ENCODE results near the gene TOPORS. TPM values are rescaled to one million over a fixed set of nuclear protein-coding genes. Genes with fewer than 3 reads are reported as not detected.

Gene TOPORS
- polyA plus RNA-seq, 3 donors from 2014 or later: 13.9 to 28.4 (median 22.4) TPM

DNA sequence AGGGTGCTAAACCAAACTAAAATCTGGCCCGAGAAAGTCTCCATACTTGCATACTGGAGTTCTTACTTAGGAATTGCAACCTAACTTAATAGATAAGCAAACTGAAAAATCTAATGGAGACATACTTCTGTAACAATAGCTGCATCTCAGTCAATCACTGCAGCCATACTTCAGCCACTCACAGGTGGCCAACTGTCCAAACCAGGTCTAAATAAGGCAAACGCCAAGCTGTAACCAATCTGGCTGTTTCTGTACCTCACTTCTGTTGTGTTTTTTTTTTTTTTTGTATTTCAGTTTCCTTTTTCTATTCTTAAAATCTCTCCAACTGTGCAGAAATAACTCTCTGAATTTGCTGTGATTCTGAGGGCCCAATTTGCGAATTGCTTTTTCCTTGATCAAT lies 24.9 kb upstream of the TOPORS start:
- Mint-ChIP-seq H3K27ac (no peak overlapping the region), H3K27me3 (ENCODE audit: low read depth in 3 of 3) (peaks cover 8 to 9% (median 9%) of the 10 kb centered on the region in 3 donors), H3K4me1 (peaks cover 14 to 19% of the 10 kb centered on the region in 2 donors), H3K4me3 (no peak overlapping the region), H3K36me3 (no peaks in the 10 kb centered on the region), H3K9me3 (no peaks in the 10 kb centered on the region)
- no peak for DNase-seq

DNA sequence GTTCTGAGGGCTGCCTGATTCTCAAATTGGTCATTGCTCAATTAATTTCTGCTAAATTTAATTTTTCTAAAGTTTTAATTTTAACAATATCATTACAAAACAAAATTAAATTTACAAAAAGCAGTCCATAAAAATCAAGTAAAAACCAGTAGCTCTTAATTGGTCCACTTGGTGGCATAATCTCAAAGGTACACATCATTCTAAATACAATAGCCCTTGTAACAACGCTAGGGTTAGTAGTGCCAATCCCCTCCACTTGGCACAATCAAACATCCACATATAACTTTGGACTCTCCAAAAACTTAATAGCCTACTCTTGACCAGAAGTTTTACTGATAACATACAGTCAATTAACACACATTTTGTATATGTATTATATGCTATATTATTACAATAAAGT lies 22.5 kb upstream of the TOPORS start:
- no peaks in the 10 kb centered on the region for H3K9me3 Mint-ChIP-seq
- peaks cover 6 to 9% (median 9%) of the 10 kb centered on the region in 3 donors for H3K27me3 Mint-ChIP-seq (ENCODE audit: low read depth in 3 of 3)
- H3K4me1 Mint-ChIP-seq: peaks cover 26 to 40% of the 10 kb centered on the region in 2 donors
- no peaks in the 10 kb centered on the region for H3K36me3 Mint-ChIP-seq
- H3K27ac Mint-ChIP-seq: no peak overlapping the region
- no peak for DNase-seq
- H3K4me3 Mint-ChIP-seq: peak overlapping the region in 1 of 5 donors; percentile 34

DNA sequence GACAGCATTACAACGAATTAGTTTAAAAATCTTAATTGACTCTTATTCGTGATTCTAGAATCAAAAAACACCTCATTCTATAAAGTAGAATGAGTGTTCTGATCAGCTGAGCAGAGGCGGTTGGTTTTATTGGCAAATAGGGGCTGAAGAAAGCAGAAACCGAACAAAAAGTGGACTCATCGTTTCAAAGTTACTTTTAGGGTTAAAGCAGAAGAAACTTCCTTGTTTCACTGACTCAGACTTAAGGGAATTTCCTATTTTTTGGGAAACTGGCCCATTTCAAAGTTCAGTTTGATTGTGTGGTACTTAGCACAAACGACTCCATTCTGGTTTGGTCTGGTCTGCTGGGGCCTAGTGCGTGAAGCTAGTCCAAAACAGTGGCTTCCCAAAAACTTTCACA lies 21.4 kb upstream of the TOPORS start:
- peak overlapping the region; percentile 98 to 100 (median 99) for H3K4me3 Mint-ChIP-seq
- peaks cover 6 to 9% (median 9%) of the 10 kb centered on the region in 3 donors for H3K27me3 Mint-ChIP-seq (ENCODE audit: low read depth in 3 of 3)
- peaks cover 27 to 43% of the 10 kb centered on the region in 2 donors for H3K4me1 Mint-ChIP-seq
- H3K9me3 Mint-ChIP-seq: no peaks in the 10 kb centered on the region
- DNase-seq: no peak
- no peaks in the 10 kb centered on the region for H3K36me3 Mint-ChIP-seq
- H3K27ac Mint-ChIP-seq: peak overlapping the region; percentile 92 to 99 (median 96)

DNA sequence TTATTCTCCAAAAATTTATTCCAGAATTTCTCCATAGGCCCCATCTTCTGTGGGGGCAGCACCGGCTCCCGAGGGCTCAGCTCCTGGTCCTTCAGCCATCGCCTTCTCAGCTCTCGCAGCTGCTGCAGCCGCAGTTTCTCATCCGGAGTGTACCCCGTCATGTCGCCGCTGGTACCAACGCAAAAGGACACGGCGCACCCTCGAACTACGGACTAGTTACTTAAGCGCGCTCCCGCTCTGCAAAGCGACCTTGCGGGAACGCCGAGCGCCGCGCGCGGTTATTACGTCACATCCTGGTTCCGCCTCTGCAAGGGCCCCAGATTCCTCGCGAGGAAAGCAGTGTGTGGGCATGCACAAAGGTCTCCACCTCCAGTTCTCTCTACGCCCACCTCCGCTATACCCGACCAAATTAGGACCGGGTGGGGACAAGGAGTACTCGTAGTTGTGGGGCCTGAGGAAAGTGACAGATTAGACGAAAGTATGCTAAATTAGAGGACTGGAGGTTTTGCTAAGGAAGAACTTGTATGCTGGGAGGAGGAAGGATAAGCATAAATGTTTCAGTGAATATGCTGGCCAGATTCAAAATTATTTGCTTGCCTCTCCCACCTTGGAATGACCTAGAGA lies 20.6 kb upstream of the TOPORS start, which contains the start of gene NDUFB6:
Gene NDUFB6 (minus strand): TSS at position 260 of the 624 bp plus-strand sequence. CDS start 99 bp downstream, at position 161.
- DNase-seq: peak; percentile 92 to 95 (median 94)
- Mint-ChIP-seq H3K27ac (peak within 1 kb of the TSS; percentile 92 to 99 (median 96)), H3K27me3 (ENCODE audit: low read depth in 3 of 3) (peaks cover 5 to 9% (median 6%) of the 10 kb centered on the region in 3 donors), H3K4me1 (peaks cover 27 to 46% of the 10 kb centered on the region in 2 donors), H3K4me3 (peak within 1 kb of the TSS; percentile 98 to 100 (median 99)), H3K9me3 (no peaks in the 10 kb centered on the region), H3K36me3 (peaks cover 0 to 4% (median under 1%) of the 10 kb centered on the region in 3 donors)

DNA sequence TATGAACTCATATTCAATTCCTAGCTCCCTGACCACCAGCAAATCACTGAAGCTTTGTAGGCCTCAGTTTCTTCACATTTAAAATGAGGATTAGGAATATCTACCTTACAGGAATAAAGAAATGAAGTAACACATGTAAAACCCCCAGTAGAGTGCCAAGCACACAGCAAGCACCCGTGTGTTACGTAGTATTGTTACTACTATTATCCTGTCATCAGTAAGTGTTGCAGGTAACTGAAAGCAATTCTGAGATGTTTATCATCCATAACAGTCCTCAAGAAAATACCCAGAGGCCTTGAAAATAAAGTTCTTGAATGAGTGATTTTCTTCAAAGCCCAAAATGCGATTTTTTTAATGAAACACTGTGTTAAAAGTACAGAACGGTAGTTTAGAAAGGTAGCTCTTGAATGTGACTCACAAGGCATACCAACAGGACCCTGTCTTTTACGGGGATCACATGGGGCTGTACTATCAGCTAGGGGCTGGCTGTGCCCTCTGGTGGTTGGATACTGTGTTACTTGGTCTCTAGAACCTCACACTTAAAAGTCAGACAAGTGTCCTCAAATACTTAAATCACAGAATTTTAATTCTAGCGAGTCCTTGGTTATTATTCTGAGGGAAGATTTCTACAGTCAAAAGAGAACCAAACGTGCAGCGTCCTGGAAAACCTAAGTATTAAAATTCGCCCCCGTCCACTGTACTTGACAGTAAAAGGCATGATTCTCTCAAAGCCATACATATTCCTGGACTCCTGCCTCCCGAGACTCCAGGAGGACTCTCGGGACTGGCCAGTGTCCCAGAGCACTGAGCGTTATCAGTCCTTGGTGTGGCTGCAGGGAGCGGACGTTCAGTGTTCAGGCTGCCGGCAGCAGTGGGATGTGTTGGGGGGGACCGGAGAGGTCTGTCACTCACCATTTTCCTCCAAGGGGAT lies 19.8 kb upstream of the TOPORS start:
- peak; percentile 66 to 74 (median 70) for DNase-seq
- peak overlapping the region; percentile 92 to 99 (median 96) for H3K27ac Mint-ChIP-seq
- peaks cover 0 to 10% (median 8%) of the 10 kb centered on the region in 3 donors for H3K36me3 Mint-ChIP-seq
- no peaks in the 10 kb centered on the region for H3K9me3 Mint-ChIP-seq
- H3K4me3 Mint-ChIP-seq: peak overlapping the region; percentile 98 to 100 (median 99)
- peaks cover 27 to 48% of the 10 kb centered on the region in 2 donors for H3K4me1 Mint-ChIP-seq
- H3K27me3 Mint-ChIP-seq (ENCODE audit: low read depth in 3 of 3): peaks cover 5 to 9% (median 6%) of the 10 kb centered on the region in 3 donors

DNA sequence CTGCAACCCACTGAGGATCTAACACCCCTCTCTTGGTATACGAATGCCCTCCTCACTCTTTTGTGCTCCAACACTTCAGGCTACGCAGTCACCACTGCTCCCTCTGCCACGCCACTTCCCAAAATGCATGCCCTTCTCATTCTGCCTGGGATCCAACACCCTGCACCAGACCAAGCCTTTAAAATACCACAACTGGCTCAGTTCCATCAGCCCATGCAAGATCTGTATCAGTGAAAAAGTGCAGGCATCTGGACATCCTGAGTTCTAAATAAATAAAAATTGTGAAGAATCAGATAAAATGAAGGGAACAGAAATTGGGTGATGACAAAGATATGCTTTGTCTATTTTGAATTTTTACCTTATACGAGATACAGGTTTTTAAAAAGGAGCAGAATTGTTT lies 17.9 kb upstream of the TOPORS start:
- Mint-ChIP-seq H3K9me3 (no peaks in the 10 kb centered on the region), H3K4me1 (peaks cover 36 to 57% of the 10 kb centered on the region in 2 donors), H3K4me3 (no peak overlapping the region)

DNA sequence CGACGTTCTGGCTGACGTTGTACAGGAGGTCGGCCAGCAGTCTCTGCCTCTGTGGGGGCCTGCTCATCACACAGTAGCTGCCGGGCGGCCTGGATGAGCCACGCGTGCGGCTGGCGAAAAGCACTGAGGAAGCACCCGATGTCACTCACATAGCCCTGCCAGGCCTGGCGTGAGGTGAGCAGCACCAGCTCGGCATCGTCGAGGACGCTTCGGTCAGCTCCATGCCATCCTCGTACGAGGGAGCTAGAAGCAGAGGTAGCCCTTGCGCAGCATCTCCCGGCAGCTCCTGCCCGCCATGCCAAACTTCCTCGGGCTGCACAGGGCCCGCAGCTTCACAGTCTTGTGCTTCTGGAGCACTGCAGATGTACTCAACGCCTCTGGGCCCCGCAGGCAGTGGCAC lies 14.4 kb upstream of the TOPORS start:
- no peaks in the 10 kb centered on the region for H3K27me3 Mint-ChIP-seq (ENCODE audit: low read depth in 3 of 3)
- no peak overlapping the region for H3K4me3 Mint-ChIP-seq
- H3K27ac Mint-ChIP-seq: peak overlapping the region in 1 of 6 donors; percentile 90
- peaks cover 4 to 30% (median 18%) of the 10 kb centered on the region in 3 donors for H3K36me3 Mint-ChIP-seq
- no peak for DNase-seq
- no peaks in the 10 kb centered on the region for H3K9me3 Mint-ChIP-seq
- peaks cover 19 to 47% of the 10 kb centered on the region in 2 donors for H3K4me1 Mint-ChIP-seq

More for the DNA sequence above, 17.9 kb upstream of the TOPORS start:
- Mint-ChIP-seq H3K27ac (peak overlapping the region in 3 of 6 donors; percentile 7 to 77 (median 46)), H3K36me3 (peaks cover 4 to 19% (median 11%) of the 10 kb centered on the region in 3 donors), H3K27me3 (ENCODE audit: low read depth in 3 of 3) (peaks cover 4 to 7% (median 5%) of the 10 kb centered on the region in 3 donors)
- DNase-seq: no peak

DNA sequence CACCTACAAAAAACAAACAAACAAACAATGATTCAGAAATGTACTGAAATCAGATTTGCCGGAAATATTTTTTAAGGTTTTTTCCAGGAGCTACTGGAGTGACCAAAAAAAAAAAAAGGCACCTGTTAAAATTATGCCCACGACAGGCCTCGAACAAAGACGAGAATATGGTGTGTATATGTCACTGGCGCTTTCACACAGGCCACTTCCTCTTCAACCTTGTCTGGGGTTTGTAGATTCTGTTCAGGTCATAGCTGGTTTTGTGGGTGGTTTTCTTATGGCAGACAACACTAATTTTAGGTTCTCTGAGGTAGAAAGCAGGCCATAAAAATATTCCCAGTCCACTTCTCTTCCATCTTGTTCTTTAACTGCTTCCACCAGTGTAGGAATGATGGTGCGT lies 13.6 kb upstream of the TOPORS start:
- peak overlapping the region; percentile 47 to 90 (median 66) for H3K27ac Mint-ChIP-seq

DNA sequence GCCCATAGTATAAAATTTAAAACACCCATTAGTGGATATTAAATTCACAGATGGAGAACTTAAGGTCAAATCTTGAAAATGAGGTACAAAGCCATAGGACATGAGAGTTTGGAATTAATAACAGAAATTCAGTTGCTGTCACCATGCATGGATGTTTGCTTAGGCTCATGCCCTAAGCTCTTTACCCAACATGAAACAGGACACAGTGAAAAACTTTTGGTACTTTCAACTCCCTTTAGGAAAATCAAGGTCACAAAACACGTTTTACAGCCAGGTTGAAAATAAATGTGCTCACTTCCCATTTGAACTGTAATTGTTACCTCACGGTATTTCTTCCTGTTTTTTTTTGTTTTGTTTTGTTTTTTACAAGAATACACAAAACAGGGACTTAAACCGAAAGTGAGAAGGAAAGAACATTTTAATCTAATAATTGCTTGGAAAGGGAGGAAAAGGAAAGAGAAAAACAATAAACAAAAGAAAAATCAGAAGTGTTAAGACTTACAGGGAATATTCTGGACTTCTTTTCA lies 6.1 kb upstream of the TOPORS start:
- Mint-ChIP-seq H3K27ac (peak overlapping the region in 2 of 6 donors; percentile 41 to 48), H3K27me3 (ENCODE audit: low read depth in 3 of 3) (peaks cover 0 to 1% (median 0%) of the 10 kb centered on the region in 3 donors), H3K36me3 (peaks cover 0 to 4% (median 0%) of the 10 kb centered on the region in 3 donors), H3K4me3 (no peak overlapping the region), H3K4me1 (peaks cover 11 to 52% of the 10 kb centered on the region in 2 donors), H3K9me3 (no peaks in the 10 kb centered on the region)
- DNase-seq: no peak

More for the DNA sequence above, 13.6 kb upstream of the TOPORS start:
- no peaks in the 10 kb centered on the region for H3K9me3 Mint-ChIP-seq
- DNase-seq: peak in 1 of 3 donors; percentile 12
- peaks cover 18 to 44% of the 10 kb centered on the region in 2 donors for H3K4me1 Mint-ChIP-seq
- peaks cover 4 to 30% (median 20%) of the 10 kb centered on the region in 3 donors for H3K36me3 Mint-ChIP-seq
- peaks cover 0 to 1% (median 0%) of the 10 kb centered on the region in 3 donors for H3K27me3 Mint-ChIP-seq (ENCODE audit: low read depth in 3 of 3)
- H3K4me3 Mint-ChIP-seq: peak overlapping the region in 2 of 5 donors; percentile 5 to 27

DNA sequence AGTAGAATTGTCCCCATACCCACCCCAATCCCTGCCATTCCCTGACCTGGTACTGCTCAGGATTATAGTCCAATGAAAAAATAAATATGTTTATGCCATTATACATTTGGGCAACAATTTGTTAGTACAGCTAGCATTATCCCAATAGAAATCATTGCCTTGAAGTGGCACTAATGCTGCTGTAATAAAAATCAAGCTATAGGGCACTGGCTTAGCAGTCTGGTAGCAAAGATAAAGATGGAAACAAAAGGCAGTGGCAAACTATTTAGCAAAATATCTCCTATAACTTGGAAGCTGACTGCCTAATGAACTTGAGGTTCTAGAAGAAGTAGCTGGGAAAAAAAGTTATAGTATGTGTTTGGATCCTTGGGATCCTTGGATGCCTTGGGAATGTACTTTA lies 2.2 kb upstream of the TOPORS start:
- Mint-ChIP-seq H3K4me3 (no peak overlapping the region), H3K27ac (peak overlapping the region in 2 of 6 donors; percentile 3 to 51), H3K36me3 (no peaks in the 10 kb centered on the region), H3K4me1 (peaks cover 43 to 81% of the 10 kb centered on the region in 2 donors), H3K27me3 (ENCODE audit: low read depth in 3 of 3) (peaks cover 2 to 17% (median 11%) of the 10 kb centered on the region in 3 donors), H3K9me3 (no peaks in the 10 kb centered on the region)
- DNase-seq: no peak

DNA sequence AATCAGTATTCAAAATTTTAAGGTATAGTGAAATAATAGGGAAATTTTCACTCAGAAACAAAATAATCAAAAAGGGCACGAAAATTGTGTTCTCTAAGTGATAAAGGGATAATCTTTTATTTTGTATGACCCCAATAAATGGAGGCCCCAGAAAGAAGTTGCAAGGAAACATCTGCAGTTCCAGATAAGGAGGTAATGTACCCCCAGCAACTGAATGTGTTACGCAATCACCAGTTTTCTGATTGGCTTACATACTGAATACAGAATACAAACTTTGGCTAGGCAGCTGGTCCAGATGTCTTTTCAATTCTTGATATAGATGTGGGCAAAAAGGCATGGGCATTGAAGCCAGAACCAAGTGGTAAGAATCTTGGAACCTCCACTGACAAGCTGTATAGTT lies 1.7 kb upstream of the TOPORS start:
- peaks cover 2 to 17% (median 11%) of the 10 kb centered on the region in 3 donors for H3K27me3 Mint-ChIP-seq (ENCODE audit: low read depth in 3 of 3)
- peak overlapping the region in 3 of 6 donors; percentile 49 to 79 (median 61) for H3K27ac Mint-ChIP-seq
- no peaks in the 10 kb centered on the region for H3K36me3 Mint-ChIP-seq
- H3K4me3 Mint-ChIP-seq: peak overlapping the region in 2 of 5 donors; percentile 24 to 25
- DNase-seq: no peak
- peaks cover 45 to 81% of the 10 kb centered on the region in 2 donors for H3K4me1 Mint-ChIP-seq
- no peaks in the 10 kb centered on the region for H3K9me3 Mint-ChIP-seq

DNA sequence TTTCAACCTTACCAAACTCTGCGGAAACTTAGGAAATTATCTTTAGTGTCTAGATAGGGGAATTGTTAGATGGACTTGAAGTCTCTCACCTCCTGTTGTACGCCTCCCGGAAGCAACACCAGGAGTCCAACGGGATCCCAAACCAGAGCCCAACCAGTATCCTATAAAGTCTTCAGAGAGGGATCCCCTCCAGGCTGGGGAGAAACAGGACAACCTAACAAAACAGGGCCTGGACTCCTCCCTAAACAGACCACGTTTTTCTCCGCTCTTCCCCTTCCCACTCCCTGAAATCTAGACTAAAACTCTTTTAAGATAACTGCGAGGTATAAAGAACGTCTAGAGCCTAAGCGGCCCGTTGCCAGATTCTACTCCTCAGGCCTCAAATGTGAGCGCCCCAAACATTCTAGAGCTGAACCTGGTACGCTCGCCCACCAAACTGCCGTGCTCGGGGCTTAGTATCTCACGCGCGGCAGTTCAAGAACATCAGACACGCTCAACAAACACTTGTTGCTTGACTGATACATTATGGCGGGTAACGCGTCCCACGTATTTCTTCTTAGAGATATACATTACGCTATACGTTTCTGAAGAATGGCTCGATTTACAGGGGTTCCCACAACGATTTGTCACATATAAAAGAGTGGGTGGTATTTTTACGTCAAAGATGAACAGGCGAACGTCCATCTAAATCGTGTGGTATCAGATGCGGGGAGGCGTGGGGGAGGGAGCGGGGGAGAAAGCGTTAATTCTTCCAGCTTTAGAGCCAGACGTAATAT lies 922 bp downstream of the TOPORS start:
- peak overlapping the region; percentile 92 to 98 (median 97) for H3K4me3 Mint-ChIP-seq
- H3K27me3 Mint-ChIP-seq (ENCODE audit: low read depth in 3 of 3): peaks cover 2 to 17% (median 11%) of the 10 kb centered on the region in 3 donors
- H3K9me3 Mint-ChIP-seq: no peaks in the 10 kb centered on the region
- peak overlapping the region; percentile 98 to 99 (median 99) for H3K27ac Mint-ChIP-seq
- peak; percentile 46 to 55 (median 51) for DNase-seq
- H3K4me1 Mint-ChIP-seq: peaks cover 50 to 90% of the 10 kb centered on the region in 2 donors
- no peaks in the 10 kb centered on the region for H3K36me3 Mint-ChIP-seq
